Activated T-helper 1 cell treated with anti-CD3 and anti-CD28 coated beads, Interleukin-12 subunit alpha, Interleukin-12 subunit beta, Interleukin-2, Interleukin-4 antibody, amounts not matched to agents 30 ng/mL and 10 ng/mL and 1 ng/mL, durations not matched to agents 14 hours and 24 hours and 36 hours (primary cell): Measurements from ENCODE around the gene TBC1D32. TPM values are rescaled to one million over a fixed set of nuclear protein-coding genes. Genes with fewer than 3 reads are reported as not detected.
"Not testable (repeated sequence)": the region's sequence is repeated elsewhere in the genome, so short reads cannot be mapped to it uniquely, and the experiment has no call there.

Source experiments
- DNase-seq: peaks from one replicate; pipeline ENCODE4 v3.0.0; 2021; ENCODE audit warnings: low spot score
- H3K27ac Mint-ChIP-seq: one replicate; pipeline ENCODE4 v1.8.0; 2021; ENCODE audit warnings: mild to moderate bottlenecking, mixed read lengths
- H3K27me3 Mint-ChIP-seq: one replicate; pipeline ENCODE4 v1.8.0; 2022; ENCODE audit warnings: mild to moderate bottlenecking, moderate library complexity, mixed read lengths; ENCODE audit not compliant: insufficient read depth
- H3K36me3 Mint-ChIP-seq: one replicate; pipeline ENCODE4 v1.8.0; 2021; ENCODE audit warnings: low read depth, mixed read lengths
- H3K4me1 Mint-ChIP-seq: one replicate; pipeline ENCODE4 v1.8.0; 2021; ENCODE audit warnings: low read depth, mixed read lengths
- H3K4me3 Mint-ChIP-seq: one replicate; pipeline ENCODE4 v1.8.0; 2021; ENCODE audit warnings: mild to moderate bottlenecking, moderate library complexity, mixed read lengths
- H3K9me3 Mint-ChIP-seq: one replicate; pipeline ENCODE4 v1.8.0; 2021; ENCODE audit warnings: mixed read lengths
- intact Hi-C: fragments of 100-400 bp; cut with micrococcal nuclease; formaldehyde crosslinking; loops from one replicate; pipeline ENCODE4 v1.15.1; 2024
- total RNA-seq: library from RNA; stranded (reverse); gene quantifications from 2 replicates; pipeline ENCODE4 v1.2.3, GENCODE V29; 2022

Gene TBC1D32
- 6.8 and 7.9 TPM in 2 replicates for total RNA-seq

- no peaks in the 10 kb centered on the region for H3K9me3 Mint-ChIP-seq
- DNase-seq = peak; percentile 83
- H3K36me3 Mint-ChIP-seq = no peaks in the 10 kb centered on the region
- peaks cover 31% of the 10 kb centered on the region for H3K4me1 Mint-ChIP-seq
- intact Hi-C loops = loop anchor here (1.0 to 10.0 kb wide), 6 partner anchors 13 to 1984 kb away; partner anchors contain the start of genes HSF2 and SERINC1
- peaks cover 3% of the 10 kb centered on the region for H3K27me3 Mint-ChIP-seq
- peak within 1 kb of the TSS; percentile 95 for H3K4me3 Mint-ChIP-seq
- peak within 1 kb of the TSS; percentile 99 for H3K27ac Mint-ChIP-seq
Measured at GRCh38 chr6:121334299-121335086, at the start of gene TBC1D32. Gene TBC1D32, minus strand, starts transcription at chr6:121334480. Its CDS starts 50 bp downstream, at chr6:121334430.

GRCh38 chr6:121383478-121383877 is 49.2 kb upstream of the TBC1D32 start:
- Mint-ChIP-seq H3K4me3 (no peak overlapping the region), H3K27me3 (no peaks in the 10 kb centered on the region), H3K27ac (no peak overlapping the region), H3K9me3 (no peaks in the 10 kb centered on the region), H3K36me3 (no peaks in the 10 kb centered on the region), H3K4me1 (no peaks in the 10 kb centered on the region)
- intact Hi-C loops = no loop called here
- DNase-seq = no peak

GRCh38 chr6:121382467-121383121 is 48.3 kb upstream of the TBC1D32 start:
- no peaks in the 10 kb centered on the region for H3K36me3 Mint-ChIP-seq
- no peak overlapping the region for H3K4me3 Mint-ChIP-seq
- no peak overlapping the region for H3K27ac Mint-ChIP-seq
- H3K9me3 Mint-ChIP-seq = no peaks in the 10 kb centered on the region
- intact Hi-C loops = no loop called here
- H3K4me1 Mint-ChIP-seq = no peaks in the 10 kb centered on the region
- no peak for DNase-seq
- H3K27me3 Mint-ChIP-seq = no peaks in the 10 kb centered on the region

GRCh38 chr6:121376411-121376810 is 42.1 kb upstream of the TBC1D32 start:
- no peaks in the 10 kb centered on the region for H3K27me3 Mint-ChIP-seq
- no peak overlapping the region for H3K27ac Mint-ChIP-seq
- H3K9me3 Mint-ChIP-seq = no peaks in the 10 kb centered on the region
- no peaks in the 10 kb centered on the region for H3K4me1 Mint-ChIP-seq
- intact Hi-C loops = no loop called here
- no peaks in the 10 kb centered on the region for H3K36me3 Mint-ChIP-seq
- no peak overlapping the region for H3K4me3 Mint-ChIP-seq
- DNase-seq = no peak

GRCh38 chr6:121374219-121374618 is 39.9 kb upstream of the TBC1D32 start:
- H3K4me1 Mint-ChIP-seq, H3K9me3 Mint-ChIP-seq, H3K36me3 Mint-ChIP-seq, intact Hi-C loops, H3K27ac Mint-ChIP-seq, DNase-seq, H3K4me3 Mint-ChIP-seq, H3K27me3 Mint-ChIP-seq: not testable (repeated sequence)

GRCh38 chr6:121365536-121366521 is 31.5 kb upstream of the TBC1D32 start:
- Mint-ChIP-seq H3K36me3 (no peaks in the 10 kb centered on the region), H3K27ac (no peak overlapping the region), H3K27me3 (no peaks in the 10 kb centered on the region), H3K9me3 (no peaks in the 10 kb centered on the region), H3K4me3 (no peak overlapping the region), H3K4me1 (no peaks in the 10 kb centered on the region)
- no peak for DNase-seq
- intact Hi-C loops = no loop called here

- H3K36me3 Mint-ChIP-seq = no peaks in the 10 kb centered on the region
- no peak overlapping the region for H3K4me3 Mint-ChIP-seq
- no peaks in the 10 kb centered on the region for H3K4me1 Mint-ChIP-seq
- H3K9me3 Mint-ChIP-seq = no peaks in the 10 kb centered on the region
- intact Hi-C loops = no loop called here
- no peak overlapping the region for H3K27ac Mint-ChIP-seq
- DNase-seq = no peak
- H3K27me3 Mint-ChIP-seq = peaks cover 18% of the 10 kb centered on the region
Measured at GRCh38 chr6:121356575-121356974, 22.3 kb upstream of the TBC1D32 start.

GRCh38 chr6:121354764-121355163 is 20.5 kb upstream of the TBC1D32 start:
- H3K9me3 Mint-ChIP-seq = no peaks in the 10 kb centered on the region
- H3K4me3 Mint-ChIP-seq = no peak overlapping the region
- H3K27ac Mint-ChIP-seq = no peak overlapping the region
- intact Hi-C loops = no loop called here
- no peak for DNase-seq
- no peaks in the 10 kb centered on the region for H3K4me1 Mint-ChIP-seq
- no peaks in the 10 kb centered on the region for H3K36me3 Mint-ChIP-seq
- peaks cover 21% of the 10 kb centered on the region for H3K27me3 Mint-ChIP-seq

- Mint-ChIP-seq H3K27me3 (peaks cover 16% of the 10 kb centered on the region), H3K36me3 (no peaks in the 10 kb centered on the region), H3K4me1 (no peaks in the 10 kb centered on the region), H3K4me3 (no peak overlapping the region), H3K9me3 (no peaks in the 10 kb centered on the region), H3K27ac (no peak overlapping the region)
- DNase-seq = no peak
- intact Hi-C loops = no loop called here
Measured at GRCh38 chr6:121352941-121353340, 18.7 kb upstream of the TBC1D32 start.

GRCh38 chr6:121351916-121352315 is 17.6 kb upstream of the TBC1D32 start:
- Mint-ChIP-seq H3K36me3 (no peaks in the 10 kb centered on the region), H3K27ac (no peak overlapping the region), H3K9me3 (no peaks in the 10 kb centered on the region), H3K27me3 (peaks cover 16% of the 10 kb centered on the region), H3K4me1 (no peaks in the 10 kb centered on the region), H3K4me3 (no peak overlapping the region)
- intact Hi-C loops = no loop called here
- DNase-seq = no peak

- no peak overlapping the region for H3K27ac Mint-ChIP-seq
- DNase-seq = no peak
- intact Hi-C loops = no loop called here
- H3K36me3 Mint-ChIP-seq = no peaks in the 10 kb centered on the region
- no peak overlapping the region for H3K4me3 Mint-ChIP-seq
- no peaks in the 10 kb centered on the region for H3K4me1 Mint-ChIP-seq
- no peaks in the 10 kb centered on the region for H3K9me3 Mint-ChIP-seq
- peaks cover 16% of the 10 kb centered on the region for H3K27me3 Mint-ChIP-seq
Measured at GRCh38 chr6:121349596-121349995, 15.3 kb upstream of the TBC1D32 start.

- DNase-seq = no peak
- Mint-ChIP-seq H3K4me1 (no peaks in the 10 kb centered on the region), H3K27ac (no peak overlapping the region), H3K9me3 (no peaks in the 10 kb centered on the region), H3K27me3 (peaks cover 10% of the 10 kb centered on the region), H3K4me3 (no peak overlapping the region), H3K36me3 (no peaks in the 10 kb centered on the region)
- intact Hi-C loops = no loop called here
Measured at GRCh38 chr6:121347484-121347883, 13.2 kb upstream of the TBC1D32 start.
